Measurements from ENCODE around the gene CUEDC2. TPM values are rescaled to one million over a fixed set of nuclear protein-coding genes. Genes with fewer than 3 reads are reported as not detected.

CUEDC2 gene
- total and polyA plus RNA-seq, 10 of the 15 experiments (the other 5 are each of a cell fraction or from before 2014, with no cell fraction given), result 20.4 to 121 (median 75.0) TPM

- H3K9me3 ChIP-seq (replicated peaks; ENCODE audit: control insufficient read depth, insufficient read depth, low read length), result no peaks in the 10 kb centered on the region
- H2AFZ ChIP-seq (ENCODE audit: control insufficient read depth, low read depth, low read length), result no peak overlapping the region
- no peaks in the 10 kb centered on the region for H3K36me3 ChIP-seq (ENCODE audit: control insufficient read depth in 2 of 2, insufficient read depth in 2 of 2, low read length in 1 of 2)
- TF ChIP-seq YBX1 (IDR thresholded peaks at IDR 0.05) (no peak), NKRF (conservative IDR thresholded peaks at IDR 0.05) (no peak), ATF2 (IDR thresholded peaks at IDR 0.05; ENCODE audit: low read length) (no peak), ATF7 (IDR thresholded peaks at IDR 0.05; ENCODE audit: low read depth) (no peak), SUPT20H (IDR thresholded peaks at IDR 0.05; ENCODE audit: borderline replicate concordance, control insufficient read depth, low read depth, low read length) (no peak)
- no peaks in the 10 kb centered on the region for H3K27me3 ChIP-seq (replicated peaks in 1 of 2; ENCODE audit: control insufficient read depth in 2 of 2, insufficient read depth in 2 of 2, low read length in 1 of 2)
- H3K79me2 ChIP-seq (ENCODE audit: control insufficient read depth, insufficient read depth, low read length), result no peaks in the 10 kb centered on the region
- in situ Hi-C loops (cut with MboI), result no loop called here
- DNase-seq (ENCODE audit: low read depth, low spot score) (no peak), ATAC-seq (no peak), FAIRE-seq (no peak)
- H3K4me2 ChIP-seq (ENCODE audit: control insufficient read depth, insufficient read depth), result no peak overlapping the region
- intact Hi-C loops (cut with micrococcal nuclease; ENCODE audit: unreplicated experiment), result no loop called here
- ChIA-PET SMC1A (ENCODE audit: uncharacterized antibody, unreplicated experiment) (interaction anchor here (0.9 kb wide), 1 partner anchor 16 kb away, joined by 3 read pairs; no protein-coding TSS in a partner anchor), POLR2A (no interaction called here), CTCF (interaction anchor here (0.6 to 3.1 kb wide), 2 partner anchors 11 to 15 kb away, joined by 3 to 12 read pairs; no protein-coding TSS in a partner anchor), RAD21 (ENCODE audit: unreplicated experiment) (no interaction called here)
- WGBS (ENCODE audit: insufficient coverage, insufficient replicate concordance, low lambda C conversion rate, missing lambda C conversion rate), result 35% methylated on average over 6 of the region's 6 CpGs
- H3K9ac ChIP-seq (ENCODE audit: control insufficient read depth, insufficient read depth, low read length), result no peak overlapping the region
- H3K4me3 ChIP-seq, result no peak overlapping the region
- no peaks in the 10 kb centered on the region for H4K20me1 ChIP-seq (ENCODE audit: control insufficient read depth, insufficient read depth)
- H3K4me1 ChIP-seq (ENCODE audit: control insufficient read depth, insufficient read depth, low read length), result no peaks in the 10 kb centered on the region
- no peak overlapping the region for H3K27ac ChIP-seq (ENCODE audit: control insufficient read depth, insufficient read depth)
- no TSS peak for BruUV-seq (replicated peaks)
These were observed 35.6 kb upstream of the CUEDC2 start for GRCh38 chr10:102467971-102468438.
